HEK293T (cell line): ENCODE results near the gene SOAT2.

Source experiments
- ARNT ChIP-seq: fragments of 450-650 bp; IDR thresholded peaks from 2 replicates; pipeline ENCODE4 v1.6.1; 2017; ENCODE audit warnings: mild to moderate bottlenecking
- BHLHE40 ChIP-seq: fragments of 450-650 bp; IDR thresholded peaks from 2 replicates; pipeline ENCODE4 v1.6.1; 2016; ENCODE audit warnings: mild to moderate bottlenecking, moderate library complexity, borderline replicate concordance
- FOXK2 ChIP-seq: fragments of 450-650 bp; IDR thresholded peaks from 2 replicates; pipeline ENCODE4 v1.6.1; 2016; ENCODE audit warnings: mild to moderate bottlenecking
- L3MBTL2 ChIP-seq: fragments of 450-650 bp; conservative IDR thresholded peaks from 2 replicates; pipeline ENCODE4 v1.6.1; 2016; ENCODE audit warnings: mild to moderate bottlenecking
- LEF1 ChIP-seq: fragments of 450-650 bp; IDR thresholded peaks from 2 replicates; pipeline ENCODE4 v1.6.1; 2017; ENCODE audit warnings: mild to moderate bottlenecking, borderline replicate concordance
- NFRKB ChIP-seq: fragments of 450-650 bp; IDR thresholded peaks from 2 replicates; pipeline ENCODE4 v1.6.1; 2016; ENCODE audit warnings: mild to moderate bottlenecking, moderate library complexity
- SP1 ChIP-seq: fragments of 450-650 bp; IDR thresholded peaks from 2 replicates; pipeline ENCODE4 v1.6.1; 2017
- SUZ12 ChIP-seq: fragments of 450-650 bp; IDR thresholded peaks from 2 replicates; pipeline ENCODE4 v1.6.1; 2016; ENCODE audit warnings: mild to moderate bottlenecking
- TF ChIP-seq, protein P1 (sequence below): fragments of 450-650 bp; IDR thresholded peaks from 2 replicates; pipeline ENCODE4 v1.6.1; 2016

DNA sequence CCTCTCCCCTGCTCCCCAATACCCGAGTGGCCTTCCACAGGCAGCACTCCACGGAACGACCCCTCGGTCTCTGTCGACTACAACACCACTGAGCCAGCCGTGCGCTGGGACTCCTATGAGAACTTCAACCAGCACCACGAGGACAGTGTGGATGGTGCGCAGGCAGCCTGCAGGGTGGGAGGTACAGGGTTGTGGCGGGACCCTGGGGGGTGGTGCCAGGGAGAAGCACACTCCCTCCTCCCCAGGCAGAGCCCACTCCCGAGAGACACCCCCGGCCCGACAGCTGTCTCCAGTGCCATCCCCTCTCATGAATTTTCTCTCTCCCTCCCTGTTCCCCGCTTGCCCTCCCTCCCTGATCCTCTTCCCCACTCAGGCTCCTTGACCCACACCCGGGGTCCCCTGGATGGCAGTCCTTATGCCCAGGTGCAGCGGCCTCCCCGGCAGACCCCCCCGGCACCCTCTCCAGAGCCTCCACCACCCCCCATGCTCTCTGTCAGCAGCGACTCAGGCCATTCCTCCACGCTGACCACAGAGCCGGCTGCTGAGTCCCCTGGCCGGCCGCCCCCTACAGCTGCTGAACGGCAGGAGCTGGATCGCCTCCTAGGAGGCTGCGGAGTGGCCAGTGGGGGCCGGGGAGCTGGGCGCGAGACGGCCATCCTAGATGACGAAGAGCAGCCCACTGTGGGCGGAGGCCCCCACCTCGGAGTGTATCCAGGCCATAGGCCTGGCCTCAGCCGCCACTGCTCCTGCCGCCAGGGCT, 44.4 kb upstream of the SOAT2 start:
- TF ChIP-seq SUZ12 (no peak), LEF1 (no peak), FOXK2 (no peak), SP1 (no peak), L3MBTL2 (no peak), BHLHE40 (no peak), ARNT (no peak), NFRKB (no peak)
- TF ChIP-seq, protein P1, sequence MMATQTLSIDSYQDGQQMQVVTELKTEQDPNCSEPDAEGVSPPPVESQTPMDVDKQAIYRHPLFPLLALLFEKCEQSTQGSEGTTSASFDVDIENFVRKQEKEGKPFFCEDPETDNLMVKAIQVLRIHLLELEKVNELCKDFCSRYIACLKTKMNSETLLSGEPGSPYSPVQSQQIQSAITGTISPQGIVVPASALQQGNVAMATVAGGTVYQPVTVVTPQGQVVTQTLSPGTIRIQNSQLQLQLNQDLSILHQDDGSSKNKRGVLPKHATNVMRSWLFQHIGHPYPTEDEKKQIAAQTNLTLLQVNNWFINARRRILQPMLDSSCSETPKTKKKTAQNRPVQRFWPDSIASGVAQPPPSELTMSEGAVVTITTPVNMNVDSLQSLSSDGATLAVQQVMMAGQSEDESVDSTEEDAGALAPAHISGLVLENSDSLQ = no peak
